ENCODE measurements around the gene PER2. TPM values are rescaled to one million over a fixed set of nuclear protein-coding genes. Genes with fewer than 3 reads are reported as not detected.

PER2 gene
- total and polyA plus RNA-seq, 2 of the 13 experiments (the other 11 are each of a cell fraction or from before 2014, with no cell fraction given) = 5.1 to 9.4 TPM

- TF ChIP-seq CREM (IDR thresholded peaks at IDR 0.05) = no peak
- TF ChIP-seq CREM (CRISPR knock-in tag; IDR thresholded peaks at IDR 0.05) = no peak
- TF ChIP-seq RFX3 (CRISPR knock-in tag; IDR thresholded peaks at IDR 0.05) = no peak
- peak; percentile 77; the same call in 1 of the 2 replicates for TF ChIP-seq HBP1 (CRISPR knock-in tag; IDR thresholded peaks at IDR 0.05; ENCODE audit: low read depth)
- TF ChIP-seq KAT8 (CRISPR knock-in tag; IDR thresholded peaks at IDR 0.05) = peak; percentile 65
- no peak for TF ChIP-seq KAT2B (IDR thresholded peaks at IDR 0.05; ENCODE audit: borderline replicate concordance, low read depth, low read length)
- 0 out of 2 replicates have a peak, but pooled peaks have one; percentile 72 for TF ChIP-seq ZNF280B (CRISPR knock-in tag; IDR thresholded peaks at IDR 0.05; ENCODE audit: borderline replicate concordance)
- no peak for TF ChIP-seq PRDM4 (CRISPR knock-in tag; IDR thresholded peaks at IDR 0.05; ENCODE audit: borderline replicate concordance)
- TF ChIP-seq ZNF326 (CRISPR knock-in tag; IDR thresholded peaks at IDR 0.05; ENCODE audit: borderline replicate concordance) = no peak
- no peak for TF ChIP-seq KDM5B (CRISPR knock-in tag; IDR thresholded peaks at IDR 0.05; ENCODE audit: borderline replicate concordance)
- TF ChIP-seq SNAPC4 (CRISPR knock-in tag; IDR thresholded peaks at IDR 0.05) = no peak
- TF ChIP-seq ZMAT3 (CRISPR knock-in tag; conservative IDR thresholded peaks at IDR 0.05) = no peak
- peak; percentile 52; the same call in 1 of the 2 replicates for TF ChIP-seq TARDBP (CRISPR knock-in tag; IDR thresholded peaks at IDR 0.05)
- TF ChIP-seq SKI (IDR thresholded peaks at IDR 0.05; ENCODE audit: partially characterized antibody) = peak; percentile 60
- 0 out of 2 replicates have a peak, but pooled peaks have one; percentile 35 for TF ChIP-seq ZNF616 (CRISPR knock-in tag; IDR thresholded peaks at IDR 0.05; ENCODE audit: low read depth)
- no peak for TF ChIP-seq ZNF572 (CRISPR knock-in tag; IDR thresholded peaks at IDR 0.05)
- TF ChIP-seq ZSCAN25 (CRISPR knock-in tag; IDR thresholded peaks at IDR 0.05) = no peak
- TF ChIP-seq IRX3 (CRISPR knock-in tag; IDR thresholded peaks at IDR 0.05; ENCODE audit: borderline replicate concordance, low read depth) = peak; percentile 96
These were observed 85.1 kb downstream of the PER2 start, which contains the start of gene ILKAP (continued) for GRCh38 chr2:238203094-238203972.
